Measurements from ENCODE around the gene SH2B3.
A peak's percentile ranks its signal among the peaks of the same experiment; 100 is the strongest.
"Not testable (repeated sequence)": the region's sequence is repeated elsewhere in the genome, so short reads cannot be mapped to it uniquely, and the experiment has no call there.

The SH2B3 gene

GRCh38 chr12:111387747-111388323, 17.9 kb upstream of the SH2B3 start:
- DNase-seq: no peak

DNA sequence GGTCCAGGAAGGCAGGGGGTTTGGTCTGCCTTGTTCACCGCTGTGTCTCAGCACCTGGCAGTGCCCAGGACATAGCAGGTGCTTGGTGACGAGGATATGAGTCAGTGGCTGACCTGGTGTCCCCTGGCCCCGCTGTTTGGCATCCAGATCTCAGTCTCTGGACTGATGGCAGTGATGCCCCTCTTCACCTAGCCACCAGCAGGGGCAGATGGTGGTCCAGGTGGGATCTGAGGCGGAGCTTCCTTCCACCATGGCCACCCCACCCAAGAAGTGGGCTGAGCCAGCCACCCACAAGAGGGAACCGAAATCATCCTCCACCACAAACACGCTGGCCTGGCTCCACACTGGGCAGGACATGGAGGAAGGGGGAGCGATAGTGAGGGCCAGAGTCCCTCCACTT, 16.1 kb upstream of the SH2B3 start:
- DNase-seq: peak; percentile 74

DNA sequence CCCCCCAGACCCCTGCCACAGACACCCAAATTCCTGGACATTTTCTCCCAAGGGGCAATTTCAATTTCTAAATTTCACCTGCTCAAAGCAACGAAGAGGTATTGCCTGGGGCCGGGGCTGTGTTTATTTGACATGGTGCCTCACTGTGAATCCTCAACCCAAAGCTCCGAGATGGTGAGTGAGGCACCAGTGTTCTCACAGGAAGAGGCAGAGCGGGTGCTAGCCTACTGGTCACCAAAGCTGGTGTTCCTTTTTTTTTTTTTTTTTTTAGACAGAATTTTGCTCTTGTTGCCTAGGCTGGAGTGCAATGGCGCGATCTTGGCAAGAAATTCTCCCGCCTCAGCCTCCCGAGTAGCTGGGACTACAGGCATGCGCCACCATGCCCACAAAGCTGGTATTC, 14.8 kb upstream of the SH2B3 start:
- DNase-seq: no peak

GRCh38 chr12:111393700-111394300, 11.9 kb upstream of the SH2B3 start:
- DNase-seq: no peak

- no peak for DNase-seq
These were observed 11.2 kb upstream of the SH2B3 start for GRCh38 chr12:111394480-111394879.

DNA sequence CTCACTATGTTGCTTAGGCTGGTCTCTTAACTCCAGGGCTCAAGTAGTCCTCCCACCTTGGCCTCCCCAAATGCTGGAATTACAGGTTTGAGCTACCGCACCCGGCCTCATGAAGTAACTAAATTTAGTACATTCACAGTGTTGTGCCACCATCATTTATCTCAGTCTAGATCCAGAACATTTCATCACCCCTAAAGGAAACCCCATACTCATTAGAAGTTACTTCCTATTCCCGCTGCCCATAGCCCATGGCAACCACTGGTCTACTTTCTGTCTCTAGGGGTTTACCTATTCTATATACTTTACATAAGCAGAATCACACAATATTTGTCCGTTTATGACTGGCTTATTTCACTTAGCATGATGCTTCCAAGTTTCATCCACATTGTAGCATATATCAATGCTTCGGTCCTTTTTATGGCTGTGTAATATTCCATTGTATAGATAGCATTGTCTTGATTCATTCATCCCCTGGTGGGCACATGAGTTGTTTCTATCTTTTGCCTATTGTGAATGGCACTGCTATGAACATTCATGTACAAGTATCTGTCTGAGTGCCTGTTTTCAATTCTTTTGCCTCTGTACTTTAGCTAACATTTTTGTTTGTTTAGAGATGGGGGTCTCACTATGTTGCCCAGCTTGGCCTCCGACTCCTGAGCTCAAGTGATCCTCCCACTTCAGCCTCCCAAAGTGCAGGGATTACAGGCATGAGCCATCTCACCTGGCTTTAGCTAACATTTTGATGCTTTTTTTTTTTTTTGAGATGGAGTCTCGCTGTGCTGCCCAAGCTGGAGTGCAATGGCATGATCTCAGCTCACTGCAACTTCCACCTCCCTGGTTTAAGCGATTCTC, 10.2 kb upstream of the SH2B3 start:
- DNase-seq: no peak

GRCh38 chr12:111396271-111396670, 9.5 kb upstream of the SH2B3 start:
- DNase-seq: not testable (repeated sequence)

DNA sequence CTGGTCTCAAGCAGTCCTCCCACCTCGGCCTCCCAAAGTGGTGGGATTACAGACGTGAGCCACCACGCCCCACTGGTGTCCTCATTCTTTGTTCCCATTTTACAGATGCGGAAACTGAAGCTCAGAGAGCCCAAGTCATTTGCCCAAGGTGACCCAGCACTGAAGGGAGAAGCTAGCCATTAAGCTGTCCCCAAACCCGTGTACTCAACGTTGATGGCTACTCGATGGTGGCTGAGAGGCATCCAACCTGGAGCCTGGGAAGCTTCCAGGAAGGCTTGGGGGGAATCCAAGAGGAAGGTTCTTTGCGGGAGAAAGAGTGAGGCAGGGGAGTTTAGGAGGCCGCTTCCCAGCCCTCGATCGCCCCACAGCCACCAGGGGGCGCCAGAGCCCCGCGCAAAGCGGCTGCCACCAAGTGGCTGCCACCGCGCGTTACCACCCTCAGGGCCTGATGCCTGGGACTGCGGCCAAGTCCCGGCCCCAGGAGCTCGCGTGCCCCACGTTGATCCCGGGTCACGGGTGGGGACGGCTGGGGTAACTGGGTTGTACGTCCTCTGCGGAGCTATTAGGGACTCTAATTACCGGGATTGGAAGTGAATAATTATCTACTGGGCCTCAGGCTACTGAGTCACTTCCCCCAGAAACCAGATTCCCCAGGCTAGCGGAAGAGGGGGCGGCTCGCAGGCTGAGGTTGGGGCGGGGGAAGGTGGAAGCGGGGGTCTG, 8.8 kb upstream of the SH2B3 start:
- peak; percentile 87 for DNase-seq

DNA sequence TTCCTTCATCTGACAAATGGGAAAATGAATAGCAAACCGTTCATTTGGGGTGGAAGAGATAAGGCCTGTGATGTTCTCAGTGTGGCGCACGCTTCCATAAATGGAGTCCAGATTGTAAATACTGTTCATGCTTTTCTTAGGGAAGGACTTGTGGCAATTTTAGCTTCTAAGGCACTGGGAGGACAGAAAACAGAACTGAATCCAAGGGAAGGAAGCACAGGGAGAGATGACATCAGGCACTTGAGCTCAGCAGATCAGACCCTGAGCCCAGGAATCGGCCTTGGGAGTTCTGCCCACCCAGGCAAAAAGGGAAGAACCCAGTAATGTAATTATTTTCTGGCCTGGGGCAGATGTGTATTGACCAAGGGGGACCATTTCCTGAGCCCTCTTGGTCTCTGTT, 7.2 kb upstream of the SH2B3 start:
- no peak for DNase-seq

- DNase-seq: not testable (repeated sequence)
These were observed 5.8 kb upstream of the SH2B3 start for GRCh38 chr12:111399741-111400404.

GRCh38 chr12:111401167-111401605, 4.5 kb upstream of the SH2B3 start:
- DNase-seq: no peak

DNA sequence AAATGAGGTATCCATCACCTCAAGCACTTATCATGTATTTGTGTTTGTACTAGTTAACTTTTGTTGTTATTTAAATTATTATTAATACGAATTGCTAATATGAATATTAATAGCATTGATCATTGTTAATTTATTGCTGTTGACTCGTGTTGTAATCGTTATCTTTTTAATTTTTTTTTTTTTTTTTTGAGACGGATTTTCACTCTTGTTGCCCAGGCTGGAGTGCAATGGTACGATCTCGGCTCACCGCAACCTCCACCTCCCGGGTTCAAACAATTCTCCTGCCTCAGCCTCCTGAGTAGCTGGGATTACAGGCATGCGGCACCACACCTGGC, 3.3 kb upstream of the SH2B3 start:
- not testable (repeated sequence) for DNase-seq

- peak; percentile 20 for DNase-seq
These were observed 1.2 kb upstream of the SH2B3 start for GRCh38 chr12:111404362-111405148.

GRCh38 chr12:111405149-111405858, 419 bp upstream of the SH2B3 start:
- DNase-seq: peak; percentile 96

DNA sequence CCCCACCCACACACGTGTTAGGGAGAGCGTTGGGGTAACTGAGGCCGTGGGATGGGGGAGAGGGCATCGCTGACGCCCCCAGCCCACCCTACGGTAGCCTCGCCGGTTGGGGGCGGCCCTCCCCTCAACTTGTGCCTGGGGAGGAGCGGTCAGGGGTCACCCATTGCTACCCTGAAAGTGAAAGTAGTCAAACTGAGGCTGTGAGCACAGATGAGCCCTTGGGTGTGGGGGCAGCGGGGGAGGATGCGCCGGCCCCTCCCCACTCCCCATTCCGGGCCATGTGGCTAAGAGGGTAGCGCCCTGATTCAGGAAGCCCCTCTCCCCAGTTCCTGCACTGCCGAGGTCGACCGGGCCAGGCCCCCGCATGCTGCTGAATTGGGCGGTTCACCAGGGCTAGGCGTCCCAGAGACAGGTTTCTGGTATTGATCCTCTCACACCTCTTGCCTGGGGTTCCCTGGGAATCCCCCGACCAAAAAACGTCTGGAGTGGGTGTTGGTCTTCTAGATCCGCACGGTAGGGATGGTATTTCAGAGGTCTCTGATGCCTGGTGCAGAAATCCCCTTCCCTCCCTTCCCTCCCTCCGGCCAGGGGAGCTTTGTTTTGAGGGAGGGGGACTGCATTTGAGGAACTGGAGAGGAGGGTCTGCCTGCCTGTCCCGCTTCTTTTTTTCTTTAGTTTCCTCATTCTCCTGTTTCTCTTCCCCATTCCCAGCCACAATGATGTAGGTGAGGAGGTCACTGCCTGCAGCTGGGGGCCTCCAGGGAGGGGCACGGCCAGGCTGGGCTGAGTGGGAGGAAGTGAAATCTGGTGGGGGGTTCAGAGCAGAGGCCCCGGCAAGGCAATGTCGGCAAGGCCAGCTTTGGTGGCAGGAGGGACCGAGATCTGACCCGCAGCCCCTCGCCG, 1.0 kb downstream of the SH2B3 start:
- peak; percentile 20 for DNase-seq

DNA sequence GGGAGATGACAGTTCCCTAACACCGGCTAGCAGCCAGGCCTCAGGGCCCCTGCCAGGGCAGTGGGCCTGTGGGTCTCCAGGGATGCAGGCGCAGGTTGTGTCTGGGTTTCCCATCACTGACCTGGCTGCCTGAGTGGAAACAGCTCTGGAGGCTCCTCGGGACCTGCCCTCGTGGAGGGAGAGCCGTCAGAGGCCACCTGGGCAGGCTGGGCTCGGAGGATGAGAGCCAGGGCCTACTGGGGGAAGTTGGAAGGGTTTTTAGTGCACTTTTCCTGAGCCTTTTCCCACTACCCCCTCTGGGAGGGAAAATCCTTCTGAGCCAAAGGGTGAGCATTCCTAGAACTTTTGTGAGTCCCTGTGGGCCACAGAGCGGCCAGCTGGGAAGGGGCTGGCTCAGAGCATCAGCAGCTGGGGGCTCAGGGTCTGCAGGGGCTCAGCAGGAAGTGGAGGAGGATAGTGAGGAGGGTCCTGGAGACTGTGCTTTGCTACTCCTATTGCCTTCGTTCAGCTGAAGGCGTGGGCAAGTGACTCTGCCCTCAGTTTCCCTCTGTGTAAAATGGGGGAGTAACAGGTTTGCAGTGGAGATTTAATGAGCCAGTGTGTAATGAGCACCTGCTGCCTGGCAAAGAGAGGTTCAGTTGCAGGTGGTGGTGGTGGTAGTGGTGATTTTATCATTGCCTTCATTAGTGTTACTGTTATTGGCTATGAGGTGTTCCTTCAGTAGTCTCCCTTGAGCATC, 1.8 kb downstream of the SH2B3 start:
- DNase-seq: no peak

DNA sequence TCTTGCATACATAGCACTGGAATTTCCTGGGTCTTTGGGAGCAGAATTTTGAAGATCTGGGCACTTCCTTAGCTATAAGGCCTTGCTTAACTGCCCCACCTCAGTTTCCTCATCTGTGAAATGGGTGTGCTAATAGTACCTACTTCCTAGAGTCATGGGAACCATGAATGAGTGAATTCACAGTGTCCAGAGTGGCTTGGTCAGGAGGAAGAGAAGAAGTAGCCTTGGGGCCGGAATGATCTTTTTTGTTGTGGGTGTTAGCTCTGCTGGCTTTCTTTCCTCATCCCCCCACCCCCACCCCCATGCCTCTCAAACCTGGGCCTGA, 2.4 kb downstream of the SH2B3 start:
- no peak for DNase-seq

DNA sequence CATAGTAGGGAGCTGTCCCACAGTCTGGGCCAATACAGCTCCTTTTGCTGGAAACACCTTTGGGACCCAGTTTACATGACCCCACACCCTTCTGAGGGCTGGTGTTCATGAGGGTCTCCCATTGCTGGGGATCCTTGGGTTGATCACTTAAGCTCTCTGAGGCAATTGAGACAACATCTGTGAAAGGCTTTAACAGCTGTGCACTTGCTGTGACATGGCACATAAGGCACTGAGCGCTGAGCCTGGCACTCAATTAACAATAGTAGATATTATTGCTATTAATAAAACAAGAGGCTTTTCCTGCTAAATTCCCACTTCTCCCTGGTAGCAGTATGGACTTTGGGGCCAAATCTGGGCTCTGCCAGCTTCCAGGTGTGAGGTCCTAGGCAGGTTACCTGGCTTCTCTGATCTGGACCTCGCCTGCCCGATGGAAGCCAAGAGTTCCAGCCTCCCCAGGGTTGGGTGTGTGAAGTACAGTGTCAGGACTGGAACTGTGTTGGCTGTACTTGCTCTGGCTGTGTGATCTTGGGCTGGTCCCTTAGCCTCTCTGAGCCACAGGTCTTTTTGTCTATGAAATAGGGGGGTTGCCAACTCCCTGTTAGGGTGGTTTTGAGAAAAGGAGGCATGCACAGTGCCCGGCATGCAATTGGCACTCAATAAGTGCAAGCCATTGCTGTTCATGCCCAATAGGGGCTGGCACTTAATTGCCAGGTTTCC, 3.1 kb downstream of the SH2B3 start:
- no peak for DNase-seq

- no peak for DNase-seq
These were observed 3.7 kb downstream of the SH2B3 start for GRCh38 chr12:111409403-111409779.

Measured in RPMI8226 (cell line).